Glutamatergic neuron (in vitro differentiated cells): ENCODE results near the gene SERPINA4. TPM values are rescaled to one million over a fixed set of nuclear protein-coding genes. Genes with fewer than 3 reads are reported as not detected.

Experiments
- DNase-seq: peaks from one replicate; pipeline ENCODE4 v3.0.0; 2022
- H3K27ac Mint-ChIP-seq: one replicate; pipeline ENCODE4 v1.8.0; 2020; ENCODE audit warnings: mild to moderate bottlenecking, mixed read lengths, inconsistent platforms; ENCODE audit not compliant: unreplicated experiment
- H3K27me3 Mint-ChIP-seq: one replicate; pipeline ENCODE4 v1.8.0; 2020; ENCODE audit warnings: mild to moderate bottlenecking, moderate library complexity, mixed read lengths, inconsistent platforms; ENCODE audit not compliant: unreplicated experiment
- H3K36me3 Mint-ChIP-seq: one replicate; pipeline ENCODE4 v1.8.0; 2020; ENCODE audit warnings: mild to moderate bottlenecking, mixed read lengths, inconsistent platforms; ENCODE audit not compliant: unreplicated experiment
- H3K4me1 Mint-ChIP-seq: one replicate; pipeline ENCODE4 v1.8.0; 2020; ENCODE audit warnings: mild to moderate bottlenecking, low read depth, mixed read lengths, inconsistent platforms; ENCODE audit not compliant: unreplicated experiment
- H3K4me3 Mint-ChIP-seq: one replicate; pipeline ENCODE4 v1.8.0; 2020; ENCODE audit warnings: mild to moderate bottlenecking, mixed read lengths, inconsistent platforms; ENCODE audit not compliant: unreplicated experiment
- H3K9me3 Mint-ChIP-seq: one replicate; pipeline ENCODE4 v1.8.0; 2020; ENCODE audit warnings: mild to moderate bottlenecking, moderate library complexity, mixed read lengths, inconsistent platforms; ENCODE audit not compliant: unreplicated experiment
- total RNA-seq: library from RNA; stranded (reverse); fragmentation: NEBNext Ultra II Directional; extraction: Animal tissue kit (Norgen Biotek cat#: 25700); gene quantifications from one replicate; pipeline ENCODE4 v1.2.1, GENCODE V29; 2021; ENCODE audit not compliant: unreplicated experiment
- TF ChIP-seq, protein P1 (sequence below): fragments of 200-600 bp; sonication (generic); IDR thresholded peaks from one replicate; pipeline ENCODE4 v1.5.0; 2021; ENCODE audit not compliant: partially characterized antibody, unreplicated experiment

The SERPINA4 gene
- total RNA-seq, 1 donor from 2014 or later, result not detected

DNA sequence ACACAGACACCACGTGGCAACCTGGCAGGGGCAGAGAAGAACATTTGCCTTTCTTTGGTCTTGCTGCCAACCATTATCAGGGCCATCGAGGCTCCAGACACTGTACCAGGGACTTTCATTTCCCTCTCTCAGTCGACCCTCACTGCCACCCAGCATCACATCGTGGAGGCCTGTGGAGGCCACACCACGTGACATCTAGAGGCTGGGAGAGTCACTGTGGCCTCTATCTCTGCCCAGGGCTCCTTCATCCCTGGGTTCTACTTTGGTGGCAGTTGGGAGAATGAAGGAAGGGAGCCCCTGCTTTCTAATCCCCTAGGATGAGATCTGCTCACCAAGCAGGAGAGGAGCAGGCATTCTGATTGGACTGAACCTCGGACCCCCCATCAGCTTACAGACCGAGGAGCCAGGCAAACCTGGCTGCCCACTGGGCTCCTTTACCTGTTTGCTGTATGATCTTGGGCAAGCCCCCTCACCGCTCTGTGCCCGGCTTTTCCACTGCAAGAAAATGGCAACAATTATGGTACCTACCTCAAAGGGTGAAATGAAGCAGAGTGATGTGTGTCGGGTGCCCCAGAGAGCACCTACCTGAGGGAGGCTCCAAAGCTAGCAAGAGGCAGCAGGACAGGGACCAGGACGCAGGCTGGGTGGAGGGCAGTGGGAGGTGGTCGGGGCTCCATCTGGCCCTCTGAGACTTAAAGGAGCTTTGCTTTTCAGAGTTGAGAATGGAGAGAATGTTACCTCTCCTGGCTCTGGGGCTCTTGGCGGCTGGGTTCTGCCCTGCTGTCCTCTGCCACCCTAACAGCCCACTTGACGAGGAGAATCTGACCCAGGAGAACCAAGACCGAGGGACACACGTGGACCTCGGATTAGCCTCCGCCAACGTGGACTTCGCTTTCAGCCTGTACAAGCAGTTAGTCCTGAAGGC lies 52.7 kb downstream of the SERPINA4 start:
- TF ChIP-seq, protein P1, sequence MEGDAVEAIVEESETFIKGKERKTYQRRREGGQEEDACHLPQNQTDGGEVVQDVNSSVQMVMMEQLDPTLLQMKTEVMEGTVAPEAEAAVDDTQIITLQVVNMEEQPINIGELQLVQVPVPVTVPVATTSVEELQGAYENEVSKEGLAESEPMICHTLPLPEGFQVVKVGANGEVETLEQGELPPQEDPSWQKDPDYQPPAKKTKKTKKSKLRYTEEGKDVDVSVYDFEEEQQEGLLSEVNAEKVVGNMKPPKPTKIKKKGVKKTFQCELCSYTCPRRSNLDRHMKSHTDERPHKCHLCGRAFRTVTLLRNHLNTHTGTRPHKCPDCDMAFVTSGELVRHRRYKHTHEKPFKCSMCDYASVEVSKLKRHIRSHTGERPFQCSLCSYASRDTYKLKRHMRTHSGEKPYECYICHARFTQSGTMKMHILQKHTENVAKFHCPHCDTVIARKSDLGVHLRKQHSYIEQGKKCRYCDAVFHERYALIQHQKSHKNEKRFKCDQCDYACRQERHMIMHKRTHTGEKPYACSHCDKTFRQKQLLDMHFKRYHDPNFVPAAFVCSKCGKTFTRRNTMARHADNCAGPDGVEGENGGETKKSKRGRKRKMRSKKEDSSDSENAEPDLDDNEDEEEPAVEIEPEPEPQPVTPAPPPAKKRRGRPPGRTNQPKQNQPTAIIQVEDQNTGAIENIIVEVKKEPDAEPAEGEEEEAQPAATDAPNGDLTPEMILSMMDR, result no peak
- Mint-ChIP-seq H3K27ac (no peak overlapping the region), H3K4me3 (no peak overlapping the region), H3K27me3 (peaks cover 2% of the 10 kb centered on the region), H3K4me1 (no peaks in the 10 kb centered on the region), H3K36me3 (peaks cover 24% of the 10 kb centered on the region), H3K9me3 (peaks cover 20% of the 10 kb centered on the region)
- no peak for DNase-seq

DNA sequence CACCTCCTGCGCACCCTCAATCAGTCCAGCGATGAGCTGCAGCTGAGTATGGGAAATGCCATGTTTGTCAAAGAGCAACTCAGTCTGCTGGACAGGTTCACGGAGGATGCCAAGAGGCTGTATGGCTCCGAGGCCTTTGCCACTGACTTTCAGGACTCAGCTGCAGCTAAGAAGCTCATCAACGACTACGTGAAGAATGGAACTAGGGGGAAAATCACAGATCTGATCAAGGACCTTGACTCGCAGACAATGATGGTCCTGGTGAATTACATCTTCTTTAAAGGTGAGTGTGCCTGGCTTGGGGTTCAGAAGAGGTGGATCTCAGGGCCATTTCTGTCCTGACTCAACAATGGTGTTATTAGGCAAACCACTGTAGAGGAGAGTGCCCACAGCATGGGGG lies 53.6 kb downstream of the SERPINA4 start:
- peaks cover 30% of the 10 kb centered on the region for H3K36me3 Mint-ChIP-seq
- no peak overlapping the region for H3K4me3 Mint-ChIP-seq
- no peaks in the 10 kb centered on the region for H3K4me1 Mint-ChIP-seq
- TF ChIP-seq, protein P1, result no peak
- no peak overlapping the region for H3K27ac Mint-ChIP-seq
- no peaks in the 10 kb centered on the region for H3K27me3 Mint-ChIP-seq
- peaks cover 22% of the 10 kb centered on the region for H3K9me3 Mint-ChIP-seq
- DNase-seq, result no peak

DNA sequence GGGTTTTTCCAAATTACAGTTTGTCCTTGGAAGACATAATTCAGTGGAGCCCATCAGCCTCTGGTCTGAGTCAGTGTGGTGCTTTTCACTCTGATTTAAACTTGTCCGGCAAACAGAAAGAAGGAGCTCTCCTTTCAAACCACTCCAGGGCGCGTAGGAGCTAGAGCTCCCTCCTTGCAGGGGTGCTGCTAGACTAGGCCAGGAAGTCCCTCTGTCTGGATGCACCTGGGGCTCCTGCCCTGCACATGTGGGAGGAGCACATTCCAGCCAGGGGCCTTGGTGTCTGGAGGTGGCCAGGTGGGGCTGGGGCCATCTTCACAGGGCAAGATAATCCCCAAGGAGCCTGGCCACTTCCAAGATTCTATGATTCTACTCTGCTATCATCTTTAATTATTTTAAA lies 54.0 kb downstream of the SERPINA4 start:
- TF ChIP-seq, protein P1, result no peak
- Mint-ChIP-seq H3K9me3 (peaks cover 24% of the 10 kb centered on the region), H3K27me3 (no peaks in the 10 kb centered on the region), H3K27ac (no peak overlapping the region), H3K4me3 (no peak overlapping the region), H3K4me1 (no peaks in the 10 kb centered on the region), H3K36me3 (peaks cover 34% of the 10 kb centered on the region)
- DNase-seq, result no peak

DNA sequence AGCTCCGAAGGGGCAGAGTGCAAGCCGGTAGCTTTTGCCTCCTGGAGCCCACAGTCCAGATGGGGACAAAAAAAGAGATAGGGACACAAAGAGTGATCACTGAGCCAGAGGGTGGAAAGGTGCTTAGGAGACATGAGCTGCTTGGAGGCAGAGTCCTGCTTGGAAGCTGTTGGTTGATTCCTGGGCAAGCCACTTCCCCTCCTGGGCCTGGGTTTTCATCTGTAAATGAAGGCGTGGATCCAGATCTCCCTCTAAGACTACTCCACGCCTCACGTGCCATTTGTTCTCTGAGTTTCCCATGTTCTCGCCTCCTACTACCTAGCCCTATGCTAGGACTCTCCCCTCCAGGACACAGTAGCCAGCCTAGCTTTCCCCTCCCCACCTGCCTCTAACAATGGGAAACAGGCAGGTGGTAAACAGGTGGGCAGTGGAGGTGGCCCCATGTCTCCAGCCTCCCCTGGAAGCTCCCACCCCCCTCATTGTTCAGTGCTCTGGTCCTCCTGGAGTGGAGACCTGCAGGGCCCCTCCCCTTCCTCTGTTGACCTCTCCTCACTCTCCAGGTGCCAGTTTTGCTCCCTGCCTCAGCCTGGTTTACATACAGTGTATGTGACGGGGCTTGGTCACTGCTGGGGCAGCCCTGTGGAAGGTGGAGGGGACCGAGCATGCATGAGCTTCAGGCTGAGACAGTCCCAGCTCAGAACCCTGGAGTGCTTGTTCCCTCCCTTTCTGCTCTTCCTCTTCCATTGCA lies 54.8 kb downstream of the SERPINA4 start:
- no peak overlapping the region for H3K4me3 Mint-ChIP-seq
- DNase-seq, result no peak
- no peak overlapping the region for H3K27ac Mint-ChIP-seq
- TF ChIP-seq, protein P1, result no peak
- peaks cover 38% of the 10 kb centered on the region for H3K36me3 Mint-ChIP-seq
- H3K9me3 Mint-ChIP-seq, result peaks cover 25% of the 10 kb centered on the region
- H3K27me3 Mint-ChIP-seq, result no peaks in the 10 kb centered on the region
- H3K4me1 Mint-ChIP-seq, result no peaks in the 10 kb centered on the region
